GM18502 (cell line): ENCODE data around the gene DDX20.
A peak's percentile ranks its signal among the peaks of the same experiment; 100 is the strongest.
"Not testable (repeated sequence)": the region's sequence is repeated elsewhere in the genome, so short reads cannot be mapped to it uniquely, and the experiment has no call there.

Experiments
- ATAC-seq: cut with Tn5 transposase; IDR thresholded peaks from one replicate; pipeline ENCODE4 v1.9.1; 2021; ENCODE audit warnings: mild to moderate bottlenecking; ENCODE audit not compliant: unreplicated experiment, poor library complexity

The DDX20 gene

GRCh38 chr1:111733183-111733991 lies 22.3 kb upstream of the DDX20 start:
- ATAC-seq: no peak

DNA sequence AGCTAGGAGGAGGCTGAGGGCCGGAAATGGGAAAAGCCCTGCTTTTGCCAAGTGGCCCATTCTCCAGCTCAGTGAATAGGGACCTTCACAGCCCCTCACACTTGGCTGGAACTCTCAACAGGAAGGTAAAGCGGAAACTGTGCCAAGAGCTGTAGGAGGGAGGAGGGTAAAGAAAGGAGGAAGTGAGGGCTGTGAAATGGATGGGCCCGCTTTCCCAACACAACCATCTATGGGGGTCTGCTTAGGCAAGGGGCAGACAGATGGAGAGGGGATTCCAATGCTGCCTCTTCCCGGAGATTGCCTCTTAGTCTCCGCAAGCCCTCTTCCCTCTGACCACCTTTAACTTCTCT lies 21.7 kb upstream of the DDX20 start:
- ATAC-seq: no peak

GRCh38 chr1:111734426-111734825 lies 21.3 kb upstream of the DDX20 start:
- ATAC-seq: no peak

- no peak for ATAC-seq
These were observed 20.8 kb upstream of the DDX20 start for GRCh38 chr1:111734856-111735255.

DNA sequence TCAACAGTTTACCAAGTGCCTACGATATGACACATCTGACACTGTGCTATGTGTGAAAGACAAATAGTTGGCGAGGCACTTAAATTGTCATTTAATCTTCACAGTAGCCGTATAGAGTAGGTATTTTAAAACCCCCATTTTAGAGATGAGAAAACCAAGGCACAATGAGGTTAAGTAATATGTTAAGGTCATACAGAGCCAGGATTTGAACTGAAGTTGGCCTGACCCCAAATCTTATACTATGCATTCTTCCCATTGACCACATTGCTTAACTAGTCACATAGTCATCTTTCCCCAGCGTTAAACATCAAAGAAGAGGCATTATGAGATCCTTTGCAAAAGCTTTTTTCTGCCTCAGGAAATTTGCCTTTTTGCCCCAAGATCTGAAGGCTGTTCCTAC lies 20.4 kb upstream of the DDX20 start:
- no peak for ATAC-seq

DNA sequence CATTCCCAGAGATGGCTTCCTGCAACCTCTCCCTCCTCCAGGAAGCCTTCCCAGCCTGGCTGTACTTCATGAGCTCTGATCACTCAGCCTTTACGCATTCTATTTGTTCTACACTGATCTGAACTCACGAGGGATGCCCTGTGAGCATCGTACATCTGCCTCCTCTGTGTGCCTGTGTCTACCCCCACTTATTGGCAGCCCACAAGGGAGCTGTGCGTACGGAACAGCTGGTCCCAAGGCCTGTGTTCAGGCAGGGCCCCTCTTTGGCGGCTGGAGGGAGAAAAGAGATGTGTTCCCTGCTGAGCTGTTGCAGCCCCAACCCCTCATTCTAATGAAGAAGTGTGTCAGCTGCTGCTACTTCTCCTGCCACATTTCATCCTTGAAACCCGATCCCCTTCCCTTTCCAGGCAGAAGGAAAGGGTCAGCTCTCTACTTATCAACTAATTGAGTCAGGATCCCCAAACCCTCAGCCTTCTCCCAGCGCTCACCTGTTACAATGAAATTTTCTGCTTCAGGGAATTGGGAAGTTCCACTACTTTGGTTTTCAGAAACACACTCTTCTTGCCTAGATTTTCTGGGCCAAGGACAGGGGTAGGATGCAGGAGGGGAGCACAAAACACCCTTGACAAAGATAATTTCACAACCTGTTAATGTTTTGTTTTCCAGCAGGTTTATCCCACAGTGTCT lies 19.7 kb upstream of the DDX20 start:
- no peak for ATAC-seq

DNA sequence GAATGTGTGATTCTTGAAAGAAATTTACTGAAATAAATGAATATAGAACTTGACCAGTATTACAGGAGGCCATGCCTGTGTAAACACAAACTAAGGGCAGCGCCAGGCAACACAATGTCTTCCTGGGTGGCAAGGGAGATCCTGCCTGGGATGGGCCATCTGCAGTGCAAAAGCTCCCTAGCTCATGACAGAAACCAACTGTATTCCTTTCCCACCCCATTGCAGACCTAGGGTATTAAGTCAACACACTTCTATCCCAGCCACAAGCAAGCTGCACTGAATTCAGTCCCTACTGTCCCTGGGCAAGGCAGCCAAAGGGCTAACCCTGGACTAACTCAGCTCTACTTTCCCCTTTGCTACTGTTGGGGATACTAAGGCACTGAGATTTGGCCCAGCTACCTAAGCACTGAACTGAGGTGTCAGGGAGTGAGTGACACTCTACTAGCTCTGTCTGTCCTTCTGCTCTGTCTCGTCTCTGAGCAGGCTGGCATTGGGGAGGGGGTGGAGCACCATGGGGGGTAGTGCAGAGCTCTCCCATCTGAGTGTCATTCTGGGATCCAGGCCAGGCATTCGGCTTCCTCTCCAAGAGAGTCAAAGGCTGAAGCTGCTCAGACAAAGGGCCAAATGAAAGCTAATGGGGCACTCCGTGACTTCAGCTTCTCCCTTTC lies 19.0 kb upstream of the DDX20 start:
- no peak for ATAC-seq

- ATAC-seq: no peak
These were observed 18.2 kb upstream of the DDX20 start for GRCh38 chr1:111737216-111738132.

GRCh38 chr1:111738133-111738435 lies 17.6 kb upstream of the DDX20 start:
- ATAC-seq: peak; percentile 0

DNA sequence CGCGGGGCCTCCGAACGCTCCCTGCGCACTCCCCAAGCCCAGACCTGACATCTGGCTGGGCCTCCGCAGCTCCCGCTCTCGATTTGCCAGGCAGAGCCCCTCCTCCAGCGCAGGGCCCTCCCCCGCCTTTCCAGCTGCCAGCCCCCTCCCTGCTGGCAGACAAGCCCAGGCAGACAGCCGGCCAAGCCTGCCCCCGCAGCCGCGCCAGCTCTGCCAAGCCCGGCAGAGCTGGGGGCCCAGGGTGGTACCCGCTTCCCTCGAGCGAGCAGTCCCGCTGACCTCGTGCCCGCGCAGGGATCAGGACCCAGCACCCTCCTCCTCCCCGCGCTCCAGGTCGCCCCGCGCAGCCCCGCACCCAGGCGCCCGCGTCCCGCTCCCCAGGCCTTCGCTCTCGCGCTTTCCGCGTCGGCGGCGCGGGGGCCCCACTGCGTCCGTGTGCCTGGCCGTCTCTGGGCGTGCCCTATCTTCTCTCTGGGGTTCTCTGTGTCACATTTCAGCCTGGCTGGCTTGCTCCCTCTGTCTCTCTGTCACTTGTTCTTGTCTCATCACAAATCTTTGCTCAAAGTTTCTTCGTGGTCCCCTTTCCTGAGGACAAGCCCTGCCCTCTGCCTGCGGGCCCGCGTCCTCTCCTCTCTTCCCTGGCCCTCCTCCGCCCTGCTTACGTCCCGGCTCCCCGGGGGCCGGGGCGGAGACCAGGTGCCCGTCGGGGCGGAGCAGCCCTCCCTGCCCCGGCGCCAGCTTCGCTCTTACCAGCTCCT lies 17.1 kb upstream of the DDX20 start:
- ATAC-seq: peak; percentile 54

DNA sequence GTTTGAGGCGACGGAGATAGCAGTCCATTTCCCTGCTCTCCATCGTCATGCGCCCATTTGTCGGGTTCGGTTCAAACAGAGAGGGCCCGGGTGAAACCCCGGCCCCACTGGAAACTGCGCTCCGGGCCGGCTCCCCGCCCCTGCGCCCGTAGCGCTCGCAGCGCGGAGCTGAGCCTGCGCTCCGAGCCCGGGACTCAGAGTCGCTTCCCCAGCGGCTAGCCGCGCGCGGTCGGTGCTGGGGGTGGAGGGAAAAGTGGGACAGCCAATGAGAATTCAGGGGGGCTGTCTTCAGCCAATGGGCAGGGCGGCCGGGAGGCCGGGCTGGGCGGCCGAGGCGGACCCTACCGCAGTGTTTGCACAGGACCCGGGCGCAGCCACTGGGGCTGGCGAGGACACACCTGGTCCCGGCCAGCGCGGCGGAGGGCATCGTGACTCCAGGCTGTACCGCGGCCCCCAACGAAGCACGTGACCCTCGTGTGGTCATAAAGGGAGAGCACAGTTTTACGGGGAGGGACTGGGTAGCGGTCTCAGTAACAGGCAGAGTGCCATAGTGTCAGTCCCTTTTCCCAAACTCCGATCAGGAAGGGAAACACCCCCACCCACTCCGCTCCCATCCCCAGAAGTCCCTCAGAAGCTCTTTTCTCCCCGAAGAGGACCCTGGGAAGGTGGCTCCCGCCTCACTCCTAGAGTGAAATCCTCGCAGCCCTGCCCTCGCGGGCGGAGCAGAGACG lies 16.3 kb upstream of the DDX20 start, which contains the start of gene INKA2:
TSS of gene INKA2 (minus strand) at position 202 of the 731 bp plus-strand sequence. CDS start at position 49, 153 bp downstream.
- ATAC-seq: peak; percentile 85

DNA sequence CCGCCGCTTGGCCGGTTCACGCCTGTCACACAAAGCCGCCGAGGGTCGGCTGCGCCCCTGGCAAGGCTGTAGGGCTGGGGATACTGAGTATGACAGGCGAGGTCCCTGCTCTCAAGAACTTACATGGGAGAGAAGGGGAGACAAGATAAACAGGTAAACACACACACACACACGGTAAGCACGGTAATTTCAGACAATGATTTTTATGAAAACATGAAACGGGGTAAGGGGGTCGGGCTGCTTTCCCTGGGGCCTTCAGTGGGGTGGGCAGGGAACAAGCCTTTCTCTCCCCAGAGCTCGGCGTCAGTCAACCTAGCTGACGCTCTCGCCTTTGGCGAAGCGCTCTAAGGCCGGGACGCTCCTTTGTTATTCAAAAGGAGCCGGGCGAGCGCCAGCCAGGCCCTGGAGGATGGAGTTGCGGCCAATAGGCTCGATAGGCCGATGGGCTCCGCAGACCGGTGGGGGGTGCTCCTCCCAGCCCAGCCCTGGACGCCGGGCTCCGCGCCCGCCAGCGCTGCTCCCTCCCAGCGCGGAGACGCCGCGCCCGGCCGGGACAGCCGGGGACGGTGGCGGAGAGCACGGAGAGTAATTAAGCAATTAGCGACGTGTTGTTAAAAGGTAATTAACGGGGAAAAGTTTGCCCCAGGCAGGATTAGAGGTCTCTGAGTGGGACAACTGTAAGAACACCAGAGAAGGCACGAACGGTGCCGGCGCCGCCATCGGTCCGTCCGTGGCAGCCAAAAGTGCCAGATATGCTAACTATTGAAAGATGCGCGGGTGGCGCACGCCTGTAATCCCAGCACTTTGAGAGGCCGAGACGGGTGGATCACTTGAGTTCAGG lies 15.6 kb upstream of the DDX20 start:
- ATAC-seq: no peak

GRCh38 chr1:111742292-111742691 lies 13.4 kb upstream of the DDX20 start:
- ATAC-seq: not testable (repeated sequence)

DNA sequence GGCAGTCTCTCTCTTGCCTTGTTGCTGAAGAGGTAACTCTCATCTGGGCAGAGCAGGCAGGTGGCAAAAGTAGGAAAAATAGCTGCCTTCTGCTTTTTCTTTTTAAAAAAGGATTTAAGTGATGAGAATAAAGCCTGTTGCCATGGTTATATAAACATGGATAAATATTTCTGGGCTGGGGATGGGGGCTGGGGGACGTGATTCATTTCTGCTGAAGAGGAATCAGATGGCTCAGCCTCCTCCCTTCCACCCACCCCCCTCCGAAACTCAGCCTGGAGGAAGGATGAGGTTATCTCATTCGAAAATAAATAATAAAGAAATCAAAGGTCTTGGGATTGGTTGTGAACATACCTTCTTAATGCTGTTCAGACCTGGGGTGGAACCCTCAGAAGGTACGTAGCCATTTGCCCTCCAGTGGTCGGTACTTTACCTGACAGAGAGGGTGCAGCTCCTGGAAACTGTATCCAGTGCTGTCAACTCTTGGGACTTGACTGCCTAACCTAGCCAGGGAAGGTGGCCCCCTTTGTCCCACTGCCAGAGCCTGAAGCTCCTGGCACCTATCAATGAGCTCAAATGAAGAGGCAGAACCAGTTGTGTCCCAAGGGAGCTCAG lies 12.7 kb upstream of the DDX20 start:
- no peak for ATAC-seq

DNA sequence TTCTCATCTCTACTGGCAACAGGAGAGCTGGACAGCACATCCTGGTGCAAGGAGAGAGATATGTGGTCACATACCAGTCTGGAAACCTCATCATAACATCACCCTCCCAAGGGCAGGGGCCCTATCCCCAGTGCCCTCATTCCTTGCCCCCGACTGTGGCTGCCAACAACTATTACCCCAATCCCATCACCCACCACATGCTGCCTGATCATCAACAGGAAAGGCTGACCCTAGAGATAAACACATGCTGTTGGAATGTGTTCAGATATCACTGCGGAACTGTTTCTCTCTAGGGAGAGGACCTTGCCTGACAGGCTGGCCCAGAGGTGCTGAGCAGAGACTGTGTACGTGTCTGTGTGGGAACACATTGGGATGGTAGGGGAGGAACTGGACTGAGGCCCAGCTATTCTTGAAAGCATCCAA lies 12.0 kb upstream of the DDX20 start:
- ATAC-seq: no peak

- ATAC-seq: no peak
These were observed 9.8 kb upstream of the DDX20 start for GRCh38 chr1:111745675-111746613.

GRCh38 chr1:111746614-111746999 lies 9.1 kb upstream of the DDX20 start:
- no peak for ATAC-seq
